BE2C (cell line): Measurements from ENCODE around the gene OR1A2.
"Not testable (repeated sequence)": the region's sequence is repeated elsewhere in the genome, so short reads cannot be mapped to it uniquely, and the experiment has no call there.

ENCODE experiments used
- DNase-seq: peaks from one replicate; pipeline ENCODE4 v3.0.0-alpha.2; 2020
- H3K27me3 ChIP-seq: fragments of 250-450 bp; sonication (Bioruptor Pico); 2 replicates; pipeline ENCODE4 v1.5.1; 2020; ENCODE audit warnings: mild to moderate bottlenecking
- H3K36me3 ChIP-seq: fragments of 250-450 bp; sonication (Bioruptor Pico); 2 replicates; pipeline ENCODE4 v1.5.1; 2020; ENCODE audit warnings: mild to moderate bottlenecking
- H3K4me1 ChIP-seq: fragments of 250-450 bp; sonication (Bioruptor Pico); 2 replicates; pipeline ENCODE4 v1.5.1; 2020
- H3K4me3 ChIP-seq: 2 replicates; pipeline ENCODE4 v1.5.1; 2011; ENCODE audit warnings: low read depth, low read length
- H3K9me3 ChIP-seq: fragments of 250-450 bp; sonication (Bioruptor Pico); 2 replicates; pipeline ENCODE4 v1.5.1; 2020
- CTCF ChIP-seq: IDR thresholded peaks from 2 replicates; pipeline ENCODE4 v1.5.1; 2012; ENCODE audit warnings: mild to moderate bottlenecking, low read depth, low read length

The OR1A2 gene

GRCh38 chr17:3213001-3213400, 15.7 kb downstream of the OR1A2 start:
- H3K4me3 ChIP-seq = no peak overlapping the region
- H3K4me1 ChIP-seq = no peaks in the 10 kb centered on the region
- no peak for DNase-seq
- H3K27me3 ChIP-seq = no peaks in the 10 kb centered on the region
- no peaks in the 10 kb centered on the region for H3K9me3 ChIP-seq
- H3K36me3 ChIP-seq = no peaks in the 10 kb centered on the region
- TF ChIP-seq CTCF = no peak

- TF ChIP-seq CTCF = no peak
- DNase-seq = no peak
- Histone ChIP-seq H3K27me3 (no peaks in the 10 kb centered on the region), H3K36me3 (no peaks in the 10 kb centered on the region), H3K9me3 (no peaks in the 10 kb centered on the region), H3K4me3 (no peak overlapping the region), H3K4me1 (no peaks in the 10 kb centered on the region)
Measured at GRCh38 chr17:3213587-3213986, 16.3 kb downstream of the OR1A2 start.

- H3K9me3 ChIP-seq, H3K4me1 ChIP-seq, H3K27me3 ChIP-seq, H3K36me3 ChIP-seq, DNase-seq, H3K4me3 ChIP-seq: not testable (repeated sequence)
Measured at GRCh38 chr17:3219978-3220377, 22.7 kb downstream of the OR1A2 start.

GRCh38 chr17:3221850-3222249, 24.5 kb downstream of the OR1A2 start:
- Histone ChIP-seq H3K27me3 (no peaks in the 10 kb centered on the region), H3K36me3 (no peaks in the 10 kb centered on the region), H3K4me3 (no peak overlapping the region), H3K4me1 (no peaks in the 10 kb centered on the region), H3K9me3 (no peaks in the 10 kb centered on the region)
- no peak for TF ChIP-seq CTCF
- no peak for DNase-seq

GRCh38 chr17:3222505-3222904, 25.2 kb downstream of the OR1A2 start:
- Histone ChIP-seq H3K9me3 (no peaks in the 10 kb centered on the region), H3K4me1 (no peaks in the 10 kb centered on the region), H3K4me3 (no peak overlapping the region), H3K27me3 (no peaks in the 10 kb centered on the region), H3K36me3 (no peaks in the 10 kb centered on the region)
- no peak for DNase-seq
- no peak for TF ChIP-seq CTCF

- not testable (repeated sequence) for H3K27me3 ChIP-seq, H3K4me1 ChIP-seq, DNase-seq, H3K9me3 ChIP-seq, H3K36me3 ChIP-seq, H3K4me3 ChIP-seq
Measured at GRCh38 chr17:3224721-3225352, 27.5 kb downstream of the OR1A2 start.

GRCh38 chr17:3232300-3232699, 35.0 kb downstream of the OR1A2 start:
- not testable (repeated sequence) for H3K4me1 ChIP-seq, H3K4me3 ChIP-seq, H3K27me3 ChIP-seq, DNase-seq, H3K36me3 ChIP-seq, H3K9me3 ChIP-seq

GRCh38 chr17:3238685-3239084, 41.4 kb downstream of the OR1A2 start:
- not testable (repeated sequence) for H3K27me3 ChIP-seq, H3K9me3 ChIP-seq, H3K36me3 ChIP-seq, H3K4me3 ChIP-seq, H3K4me1 ChIP-seq, DNase-seq

- H3K36me3 ChIP-seq, H3K4me3 ChIP-seq, DNase-seq, H3K4me1 ChIP-seq, H3K27me3 ChIP-seq, H3K9me3 ChIP-seq: not testable (repeated sequence)
Measured at GRCh38 chr17:3241044-3241443, 43.7 kb downstream of the OR1A2 start.

- not testable (repeated sequence) for H3K4me3 ChIP-seq, H3K4me1 ChIP-seq, H3K9me3 ChIP-seq, H3K36me3 ChIP-seq, DNase-seq, H3K27me3 ChIP-seq
Measured at GRCh38 chr17:3244841-3245240, 47.5 kb downstream of the OR1A2 start.
